Measurements from ENCODE around the gene LRRFIP1.

Gene LRRFIP1

GRCh38 chr2:237732790-237733381, 105.5 kb downstream of the LRRFIP1 start:
- Histone ChIP-seq H3K9me3 (ENCODE audit: control insufficient read depth, low read length) (no peaks in the 10 kb centered on the region), H3K4me1 (no peaks in the 10 kb centered on the region), H2AFZ (no peak overlapping the region), H3K36me3 (ENCODE audit: control insufficient read depth, insufficient read depth, low read length) (no peaks in the 10 kb centered on the region), H3K4me3 (ENCODE audit: low read depth, low read length) (no peak overlapping the region), H3K79me2 (peaks cover 24% of the 10 kb centered on the region), H3K9ac (no peak overlapping the region), H3K4me2 (ENCODE audit: low read length) (no peak overlapping the region), H3K27ac (peak overlapping the region; percentile 15), H3K27me3 (ENCODE audit: control insufficient read depth, insufficient read depth, low read length) (no peaks in the 10 kb centered on the region)
- no peak for TF ChIP-seq CTCF (IDR thresholded peaks at IDR 0.05)

DNA sequence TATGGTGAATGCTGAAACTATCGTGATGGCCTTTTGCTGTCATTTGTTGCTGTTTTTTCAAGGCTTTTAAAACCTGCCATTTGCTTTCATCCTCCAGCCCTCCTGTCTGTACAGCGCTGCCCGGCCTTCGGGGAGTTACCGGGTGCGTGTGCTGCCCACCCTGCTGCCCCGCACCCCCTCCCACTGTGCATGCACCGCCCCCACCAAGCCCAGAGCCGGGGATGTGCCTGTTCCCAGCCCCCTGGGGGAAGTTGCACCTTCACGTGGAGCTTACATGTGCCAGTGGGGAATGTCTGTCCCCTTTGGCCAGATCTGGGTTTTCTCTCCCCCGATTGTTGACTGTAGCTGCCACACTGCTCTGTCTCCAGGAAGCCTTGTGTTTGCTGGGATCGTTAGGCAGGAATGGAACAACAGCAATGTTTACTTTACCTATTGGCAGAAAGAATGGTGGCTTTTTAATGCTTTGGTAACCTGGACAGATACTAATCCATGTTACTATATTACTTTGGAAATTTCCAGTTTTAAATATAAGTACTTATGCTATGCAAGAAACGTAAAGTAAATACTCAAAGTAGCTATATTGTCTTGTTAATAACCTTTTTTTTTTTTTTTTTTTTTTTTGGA, 106.4 kb downstream of the LRRFIP1 start:
- H3K27ac ChIP-seq, result peak overlapping the region; percentile 15
- H2AFZ ChIP-seq, result no peak overlapping the region
- no peaks in the 10 kb centered on the region for H3K9me3 ChIP-seq (ENCODE audit: control insufficient read depth, low read length)
- no peak overlapping the region for H3K4me2 ChIP-seq (ENCODE audit: low read length)
- no peaks in the 10 kb centered on the region for H3K36me3 ChIP-seq (ENCODE audit: control insufficient read depth, insufficient read depth, low read length)
- TF ChIP-seq CTCF (IDR thresholded peaks at IDR 0.05), result no peak
- no peaks in the 10 kb centered on the region for H3K4me1 ChIP-seq
- H3K9ac ChIP-seq, result no peak overlapping the region
- peaks cover 26% of the 10 kb centered on the region for H3K79me2 ChIP-seq
- H3K27me3 ChIP-seq (ENCODE audit: control insufficient read depth, insufficient read depth, low read length), result no peaks in the 10 kb centered on the region
- H3K4me3 ChIP-seq (ENCODE audit: low read depth, low read length), result no peak overlapping the region

DNA sequence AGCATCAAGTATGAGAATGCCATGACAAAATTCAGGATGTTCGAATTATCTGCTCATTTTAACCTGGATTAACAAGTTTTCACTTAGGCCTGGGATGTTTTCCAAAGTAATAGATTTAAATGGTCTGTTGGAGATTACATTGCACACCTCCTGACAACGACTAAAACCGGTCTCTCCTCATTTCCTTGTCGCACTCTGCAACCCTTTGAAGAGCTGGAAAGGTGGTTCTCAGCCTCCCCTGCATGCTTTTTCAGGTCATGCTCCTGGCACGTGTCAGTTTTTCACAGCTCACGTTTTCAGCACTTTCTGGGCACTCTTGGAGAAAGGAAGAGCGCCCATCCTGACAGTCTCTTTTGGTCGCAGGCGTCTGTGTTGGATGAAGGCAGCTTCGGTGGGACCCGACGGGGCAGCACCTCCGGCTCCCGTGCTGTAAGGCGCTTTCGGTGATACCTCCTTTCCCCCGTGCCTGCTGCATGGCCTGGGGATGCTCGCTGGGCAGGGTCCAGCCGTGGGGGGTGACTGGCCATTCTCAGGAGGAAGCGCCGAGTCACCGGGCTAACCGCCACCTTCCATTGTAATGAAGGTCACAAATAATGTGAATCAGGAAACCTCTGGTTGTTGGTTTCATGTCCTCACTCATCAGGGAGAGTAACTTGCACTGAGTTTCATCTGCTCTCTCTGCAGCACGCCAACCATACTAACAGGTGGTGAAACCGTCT, 107.7 kb downstream of the LRRFIP1 start:
- Histone ChIP-seq H3K79me2 (peaks cover 27% of the 10 kb centered on the region), H3K27ac (no peak overlapping the region), H3K4me2 (ENCODE audit: low read length) (no peak overlapping the region), H3K36me3 (ENCODE audit: control insufficient read depth, insufficient read depth, low read length) (no peaks in the 10 kb centered on the region), H3K4me3 (ENCODE audit: low read depth, low read length) (no peak overlapping the region), H3K9ac (no peak overlapping the region), H3K9me3 (ENCODE audit: control insufficient read depth, low read length) (no peaks in the 10 kb centered on the region), H3K27me3 (ENCODE audit: control insufficient read depth, insufficient read depth, low read length) (no peaks in the 10 kb centered on the region), H3K4me1 (no peaks in the 10 kb centered on the region), H2AFZ (no peak overlapping the region)
- no peak for TF ChIP-seq CTCF (IDR thresholded peaks at IDR 0.05)

- H3K27ac ChIP-seq, result no peak overlapping the region
- no peak overlapping the region for H3K4me3 ChIP-seq (ENCODE audit: low read depth, low read length)
- H2AFZ ChIP-seq, result no peak overlapping the region
- no peak overlapping the region for H3K9ac ChIP-seq
- no peaks in the 10 kb centered on the region for H3K27me3 ChIP-seq (ENCODE audit: control insufficient read depth, insufficient read depth, low read length)
- TF ChIP-seq CTCF (IDR thresholded peaks at IDR 0.05), result no peak
- H3K36me3 ChIP-seq (ENCODE audit: control insufficient read depth, insufficient read depth, low read length), result no peaks in the 10 kb centered on the region
- peaks cover 27% of the 10 kb centered on the region for H3K79me2 ChIP-seq
- no peaks in the 10 kb centered on the region for H3K9me3 ChIP-seq (ENCODE audit: control insufficient read depth, low read length)
- no peaks in the 10 kb centered on the region for H3K4me1 ChIP-seq
- no peak overlapping the region for H3K4me2 ChIP-seq (ENCODE audit: low read length)
These were observed 108.4 kb downstream of the LRRFIP1 start for GRCh38 chr2:237735798-237736197.

Data from parathyroid adenoma (tissue), 2 donors.